Stimulated activated CD4-positive, alpha-beta T cell treated with anti-CD3 and anti-CD28 coated beads, Interleukin-4, amount 100 ng/mL, for 24 hours (primary cell): ENCODE measurements around the gene LRP2BP.
"Not testable (repeated sequence)": the region's sequence is repeated elsewhere in the genome, so short reads cannot be mapped to it uniquely, and the experiment has no call there.

Experiments used
- DNase-seq: peaks from one replicate; pipeline ENCODE4 v3.0.0-alpha.2; 2020

The LRP2BP gene

DNA sequence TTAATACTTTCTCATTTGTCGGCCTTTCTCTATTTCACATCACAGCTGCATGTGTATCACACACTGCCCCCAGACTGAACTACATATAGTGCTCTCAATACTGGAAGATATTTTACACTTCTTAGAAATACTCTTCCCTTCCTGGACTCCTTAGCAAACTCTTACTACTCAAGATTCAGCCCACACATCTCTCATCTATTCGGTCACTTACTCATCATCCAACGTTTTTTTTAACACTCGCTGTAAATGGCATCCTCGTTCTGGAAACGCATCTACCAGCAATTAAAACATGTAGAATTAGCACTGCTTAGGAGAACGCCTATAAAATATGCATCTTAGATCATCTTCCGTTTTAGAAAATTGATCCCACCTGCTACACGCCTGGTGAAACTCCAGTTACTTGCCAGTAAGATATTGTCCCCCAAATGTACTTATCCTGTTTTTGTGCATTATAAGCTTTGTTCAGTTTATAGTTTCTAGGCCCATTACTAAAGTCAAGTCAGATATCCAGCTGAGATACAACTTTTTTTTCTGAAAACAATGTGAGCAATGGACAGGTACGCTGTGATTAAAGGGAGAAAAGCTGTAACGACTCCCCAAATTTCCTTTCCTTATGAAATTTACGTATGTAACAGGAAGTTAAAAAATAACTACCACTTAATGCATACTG lies 1.0 kb downstream of the LRP2BP start:
- DNase-seq, result peak; percentile 9

DNA sequence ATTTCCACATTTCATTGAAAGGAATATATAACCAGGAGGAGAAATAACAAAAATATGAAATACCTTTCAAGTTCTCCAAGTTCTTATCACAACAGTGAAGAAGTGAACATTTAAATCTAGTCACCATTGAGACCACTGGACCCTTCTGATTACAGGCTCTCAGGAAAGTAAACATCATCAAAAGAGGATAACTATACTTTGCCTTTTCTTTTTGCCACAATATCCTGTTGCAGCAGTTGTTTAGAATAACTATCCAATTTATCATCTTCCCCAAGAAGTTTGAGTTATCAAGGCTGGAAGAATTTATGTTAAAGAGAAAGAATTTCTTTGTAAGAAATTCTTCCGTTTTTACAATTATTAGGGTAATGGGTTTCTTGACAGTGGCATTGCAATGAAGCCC lies 3.6 kb downstream of the LRP2BP start:
- DNase-seq, result no peak

DNA sequence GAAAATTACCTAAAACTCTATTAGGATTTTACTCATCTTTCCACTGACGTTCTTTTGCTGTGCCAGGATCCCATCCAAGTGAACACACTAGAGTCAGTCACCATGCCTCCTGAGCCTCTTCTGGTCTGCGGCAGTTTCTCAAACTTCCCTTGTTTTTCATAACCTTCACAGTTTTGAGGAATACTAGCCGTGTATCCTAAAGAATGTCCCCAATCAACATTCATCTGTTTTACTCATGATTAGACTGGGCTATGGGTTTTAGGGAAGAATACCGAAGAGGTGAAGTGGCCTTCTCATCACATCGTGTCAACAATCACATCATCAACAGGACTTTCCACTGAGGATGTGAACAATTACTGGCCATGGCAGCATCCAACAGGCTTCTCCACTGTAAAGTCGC lies 4.8 kb downstream of the LRP2BP start:
- DNase-seq, result no peak

DNA sequence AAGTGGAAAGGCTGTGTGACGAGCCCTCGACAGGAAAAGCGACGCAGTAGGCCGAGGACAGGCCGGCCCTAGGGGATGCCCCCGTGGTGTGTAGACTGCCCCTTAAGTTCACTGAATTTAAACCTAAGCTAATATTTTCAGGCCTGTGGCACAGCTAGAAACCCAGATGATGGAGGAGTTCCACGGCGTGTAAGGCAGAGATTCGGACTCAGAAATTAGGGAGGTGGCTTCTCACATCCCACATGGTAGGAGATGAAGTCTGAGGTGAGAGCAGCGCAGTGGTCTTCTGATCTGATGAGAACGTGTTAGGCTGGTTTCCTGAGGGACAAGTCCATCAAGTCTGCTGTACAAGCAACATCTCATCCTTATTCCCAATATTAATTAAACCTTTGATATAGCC lies 7.8 kb downstream of the LRP2BP start:
- DNase-seq, result no peak

DNA sequence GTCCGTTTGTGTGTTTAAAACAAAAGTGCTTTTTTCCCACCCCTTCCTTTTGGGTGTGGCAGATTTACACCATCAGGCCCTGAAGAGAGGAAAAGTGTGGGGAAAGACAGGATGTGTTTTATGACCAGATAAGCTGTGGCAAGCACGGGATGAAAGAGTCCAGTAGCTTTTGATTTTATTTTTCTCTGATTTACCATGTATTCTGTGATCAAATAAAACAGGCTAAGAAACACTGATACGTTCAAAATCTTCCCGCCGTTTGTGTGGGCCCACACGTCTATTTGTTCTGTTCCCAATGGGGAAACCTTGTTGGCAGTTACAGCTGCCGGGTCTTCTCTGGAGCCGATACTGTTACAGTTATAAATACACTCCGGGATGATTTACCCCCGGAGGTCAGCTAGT lies 10.8 kb downstream of the LRP2BP start:
- no peak for DNase-seq

DNA sequence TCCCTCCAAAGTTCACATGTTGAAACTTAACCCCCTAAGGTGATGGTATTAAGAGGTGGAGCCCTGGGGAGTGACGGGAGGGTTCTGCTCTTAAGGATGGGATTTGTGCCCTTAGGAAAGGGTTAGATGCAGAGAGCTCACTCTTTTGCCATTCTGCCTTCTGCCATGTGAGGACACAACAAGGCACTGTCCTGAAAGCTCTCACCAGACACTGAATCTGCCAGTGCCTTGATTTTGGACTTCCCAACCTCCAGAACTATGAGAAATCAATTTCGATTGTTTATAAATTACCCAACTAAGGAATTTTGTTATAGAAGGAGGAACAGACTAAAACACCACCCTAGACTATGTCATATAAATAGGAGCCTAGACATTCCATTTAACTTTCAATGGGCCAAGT lies 11.7 kb downstream of the LRP2BP start:
- no peak for DNase-seq

DNA sequence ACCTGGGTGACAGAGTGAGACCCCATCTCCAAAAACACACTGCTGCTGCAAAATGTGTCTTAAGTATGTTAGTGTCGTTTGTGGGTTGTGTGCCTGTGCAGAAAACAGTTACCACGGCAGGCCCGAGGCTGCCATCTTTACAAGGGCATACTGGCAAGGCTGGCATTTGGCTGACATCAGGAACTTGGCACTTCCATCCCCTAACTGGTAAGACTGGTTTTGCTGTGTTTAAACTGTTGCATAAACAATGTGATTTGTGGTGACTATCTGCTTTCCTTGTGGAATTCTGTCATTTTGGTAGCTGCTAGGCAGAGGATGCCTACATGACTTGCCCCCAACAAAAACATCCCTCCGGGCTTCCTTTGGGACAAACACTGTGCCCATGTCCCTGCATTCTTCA lies 12.3 kb downstream of the LRP2BP start:
- no peak for DNase-seq

DNA sequence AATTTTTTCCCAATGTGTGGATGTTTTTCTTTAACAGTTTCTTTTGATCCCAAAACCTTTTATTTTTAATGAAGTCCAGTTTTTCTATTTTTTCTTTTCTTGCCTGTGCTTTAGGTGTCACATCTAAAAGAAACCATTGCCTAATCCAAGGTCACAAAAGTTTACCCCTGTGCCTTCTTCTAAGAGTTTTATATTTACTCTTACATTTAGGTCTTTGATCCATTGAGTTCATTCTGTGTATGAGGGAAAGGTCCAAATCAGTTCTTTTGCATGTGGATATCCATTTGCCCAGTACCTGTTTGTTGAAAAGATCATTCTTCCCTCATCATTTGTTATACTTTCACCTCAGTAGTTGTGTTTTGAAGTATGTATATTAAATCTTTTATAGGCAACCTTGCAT lies 13.0 kb downstream of the LRP2BP start:
- no peak for DNase-seq

DNA sequence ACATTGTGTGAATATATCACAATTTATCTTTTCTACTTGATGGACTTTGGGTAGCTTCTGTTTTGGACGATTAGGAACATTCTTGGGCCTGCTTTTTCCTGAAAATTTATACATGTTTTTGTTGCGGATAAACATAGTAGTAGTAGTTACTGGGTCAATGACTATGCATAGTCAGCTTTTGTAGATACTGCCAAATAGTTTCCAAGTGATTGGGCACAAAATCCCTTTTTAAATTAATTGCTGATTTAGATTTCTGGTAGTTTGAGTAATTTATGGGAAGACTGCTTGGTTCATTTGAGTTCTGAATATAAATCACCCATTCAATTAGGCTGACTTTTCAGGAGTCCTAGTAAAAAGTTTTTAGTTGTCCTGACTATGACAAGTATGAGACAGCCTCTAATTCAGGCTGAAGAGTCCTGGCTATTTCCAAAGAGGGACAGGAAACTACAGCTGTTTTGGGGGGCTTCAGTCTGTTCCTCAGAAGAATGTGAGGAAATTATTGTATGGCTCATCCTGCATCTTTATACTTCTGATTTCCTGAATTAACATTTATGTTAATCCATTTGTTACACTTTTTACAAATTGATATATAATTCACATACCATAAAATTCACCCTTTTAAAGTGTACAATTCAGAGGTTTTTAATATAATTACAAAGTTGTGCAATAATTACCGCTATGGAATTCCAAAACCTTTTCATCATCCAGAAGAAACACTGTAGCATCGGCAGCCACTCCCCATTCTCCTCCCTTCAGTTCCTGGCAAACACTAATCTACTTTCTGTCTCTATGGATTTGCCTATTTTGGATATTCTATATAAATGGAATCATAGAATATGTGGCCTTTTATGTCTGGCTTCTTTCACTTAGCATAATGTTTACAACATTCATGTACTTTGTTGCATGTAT lies 14.2 kb downstream of the LRP2BP start:
- DNase-seq, result no peak

DNA sequence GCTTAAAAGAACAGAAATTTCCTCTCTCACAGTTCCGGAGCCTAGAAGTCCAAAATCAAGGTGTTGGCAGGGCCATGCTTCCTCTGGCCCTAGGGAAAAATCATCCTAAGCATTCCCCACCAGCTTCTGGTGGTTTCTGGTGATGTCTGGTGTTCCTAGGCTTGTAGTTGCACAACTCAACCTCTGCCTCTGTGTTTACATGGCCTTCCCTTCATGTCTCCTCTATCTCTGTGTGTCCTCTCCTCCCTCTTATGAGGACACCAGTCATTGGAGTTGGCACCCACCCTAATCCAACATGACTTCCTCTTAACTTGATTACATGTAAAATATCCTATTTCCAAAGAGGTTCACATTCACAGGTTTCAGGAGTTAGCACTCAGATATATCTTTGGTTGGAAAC lies 15.4 kb downstream of the LRP2BP start:
- DNase-seq, result no peak

DNA sequence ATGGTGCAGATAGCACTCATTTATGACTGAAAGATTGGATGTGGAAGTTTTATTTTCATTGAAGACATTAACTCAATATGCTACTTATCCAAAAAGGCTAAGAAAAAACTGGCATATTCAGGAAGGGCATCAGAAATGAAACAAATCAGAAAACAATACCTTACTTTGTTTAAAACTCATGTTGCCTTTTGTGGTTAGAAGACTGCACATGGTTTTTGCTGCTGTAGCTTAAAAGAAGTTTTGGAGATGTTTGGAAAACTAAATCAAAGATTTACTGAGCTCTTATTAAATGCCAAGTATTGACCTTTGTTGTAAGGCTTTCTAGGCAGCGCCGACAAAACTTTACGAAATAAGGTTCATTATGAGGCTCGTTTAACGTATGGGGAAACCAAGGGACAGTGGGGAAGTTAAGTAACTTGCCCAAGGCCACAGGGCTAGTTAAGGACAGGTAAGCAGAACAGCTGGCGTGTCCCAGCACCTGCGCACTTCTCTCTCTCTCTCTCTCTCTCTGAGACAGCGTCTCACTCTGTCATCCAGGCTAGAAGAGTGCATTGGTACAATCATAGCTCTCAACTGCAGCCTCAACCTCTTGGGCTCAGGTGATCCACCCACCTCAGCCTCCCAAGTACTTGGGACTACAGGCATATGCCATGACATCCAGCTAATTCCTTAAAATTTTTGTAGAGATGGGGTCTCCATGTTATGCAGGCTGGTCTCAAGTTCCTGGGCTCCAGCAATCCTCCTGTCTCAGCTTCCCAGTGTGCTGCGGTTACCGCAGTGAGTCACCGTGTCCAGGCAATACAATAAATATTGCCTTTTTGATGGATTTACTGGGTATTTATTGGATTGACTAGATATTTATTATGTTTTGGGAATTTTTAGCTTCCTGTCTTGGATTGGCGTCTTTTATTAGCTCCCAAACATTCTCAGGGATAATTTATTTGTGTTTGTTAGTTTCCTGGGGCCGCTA lies 16.1 kb downstream of the LRP2BP start:
- DNase-seq, result no peak

DNA sequence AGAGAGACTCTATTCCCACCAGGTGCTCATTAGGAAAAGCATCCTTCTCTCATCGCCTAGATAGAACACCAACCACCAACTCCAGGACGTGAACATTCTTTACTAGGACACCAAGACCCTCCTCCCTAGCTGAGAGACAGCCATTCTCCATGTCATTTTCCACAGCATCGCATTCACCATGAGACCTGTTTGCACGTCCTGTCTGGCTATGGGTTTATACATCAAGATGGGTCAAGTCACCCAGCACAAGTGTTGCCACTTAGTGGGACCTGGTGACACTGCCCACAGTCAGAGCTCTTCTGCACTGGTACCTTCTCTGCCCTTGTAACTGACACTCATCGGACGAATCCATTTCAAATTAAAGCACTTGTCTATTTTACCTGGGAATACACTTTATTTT lies 17.5 kb downstream of the LRP2BP start:
- DNase-seq, result no peak

DNA sequence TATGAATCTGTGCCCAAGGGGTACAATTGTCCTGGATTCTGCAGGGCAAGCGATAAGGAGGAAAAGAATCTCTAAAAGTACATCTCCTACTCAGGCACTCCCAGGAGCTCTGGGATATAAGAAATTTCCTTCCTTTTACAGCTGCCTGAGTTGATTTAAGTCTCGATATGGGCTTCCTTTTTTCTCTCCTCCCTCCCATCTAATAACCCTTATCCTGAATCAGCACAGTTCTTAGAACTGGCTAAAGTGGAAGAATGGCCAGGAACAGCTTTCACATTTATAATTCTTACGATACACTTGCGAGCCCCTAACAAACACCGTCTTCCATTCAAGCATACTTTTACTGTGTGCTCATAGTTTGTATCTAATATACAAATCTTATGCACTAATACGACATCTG lies 21.2 kb downstream of the LRP2BP start:
- no peak for DNase-seq

DNA sequence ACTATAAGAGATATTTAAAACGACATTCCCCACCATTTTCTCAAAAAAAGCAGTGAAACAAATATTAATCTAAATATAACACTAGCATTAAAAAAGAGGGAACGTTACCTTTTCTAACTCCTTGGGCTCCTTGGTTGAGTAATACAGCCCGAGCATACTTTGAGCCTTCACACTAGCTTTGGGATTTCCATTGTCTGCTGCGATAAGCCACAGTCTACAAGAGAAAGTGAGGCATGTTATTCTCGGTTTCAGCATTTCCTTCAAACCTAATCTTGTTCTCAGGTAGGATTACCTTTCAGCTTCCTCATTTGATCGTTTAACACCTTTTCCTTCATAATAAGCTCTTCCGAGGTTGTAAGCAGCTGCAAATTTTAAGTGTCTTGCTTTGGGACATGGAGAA lies 21.7 kb downstream of the LRP2BP start:
- DNase-seq, result no peak

DNA sequence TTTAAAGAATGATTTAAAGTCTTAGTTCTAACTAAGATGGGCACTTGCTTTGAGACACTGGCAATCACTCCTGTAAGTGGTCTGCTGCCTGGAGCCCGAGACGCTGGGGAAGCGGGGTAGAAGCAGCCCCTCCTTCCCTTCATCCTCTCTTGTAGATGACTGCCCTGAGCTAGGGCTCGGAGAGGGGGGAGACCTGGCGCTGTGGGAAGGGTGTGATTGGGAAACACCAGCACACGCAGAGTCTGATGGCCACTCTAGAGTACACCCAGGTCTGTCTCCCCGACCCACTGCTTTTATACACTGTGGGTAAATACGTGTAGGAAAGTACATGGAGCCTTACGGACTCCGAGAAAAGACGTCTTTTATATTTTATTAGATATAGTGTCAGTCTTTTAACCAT lies 24.0 kb downstream of the LRP2BP start:
- DNase-seq, result no peak

DNA sequence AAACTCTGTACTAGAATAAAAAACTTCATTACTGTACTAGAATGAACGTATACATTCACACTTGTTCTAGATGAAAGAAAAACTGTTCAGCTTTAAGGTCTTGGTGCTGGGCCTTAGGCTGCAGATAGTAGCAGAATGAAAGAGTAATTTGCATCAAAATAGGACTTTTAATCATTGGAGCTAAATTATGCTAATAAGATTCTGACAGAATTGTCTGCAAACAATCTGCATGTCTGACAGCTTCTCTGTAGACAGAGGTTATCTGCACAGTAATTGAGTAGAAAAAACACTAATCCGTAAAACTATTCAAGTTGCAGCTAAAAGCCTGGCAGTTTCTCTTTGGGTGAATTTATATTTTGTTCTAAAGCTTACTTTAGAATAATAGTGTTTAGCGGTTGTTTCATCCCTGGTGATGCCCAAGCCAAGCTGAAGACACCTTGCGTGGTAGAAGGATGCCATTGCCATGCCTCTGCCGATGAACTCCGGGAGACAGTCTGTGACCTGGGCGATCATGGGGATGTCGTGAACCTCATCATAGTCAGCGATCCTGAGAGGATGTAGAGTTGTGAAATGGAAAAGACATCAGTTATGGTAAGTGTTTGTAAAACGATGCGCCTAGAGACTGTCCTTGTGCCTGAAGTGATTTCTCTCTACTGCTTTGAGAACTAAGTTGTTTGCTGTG lies 25.3 kb downstream of the LRP2BP start:
- DNase-seq, result no peak

DNA sequence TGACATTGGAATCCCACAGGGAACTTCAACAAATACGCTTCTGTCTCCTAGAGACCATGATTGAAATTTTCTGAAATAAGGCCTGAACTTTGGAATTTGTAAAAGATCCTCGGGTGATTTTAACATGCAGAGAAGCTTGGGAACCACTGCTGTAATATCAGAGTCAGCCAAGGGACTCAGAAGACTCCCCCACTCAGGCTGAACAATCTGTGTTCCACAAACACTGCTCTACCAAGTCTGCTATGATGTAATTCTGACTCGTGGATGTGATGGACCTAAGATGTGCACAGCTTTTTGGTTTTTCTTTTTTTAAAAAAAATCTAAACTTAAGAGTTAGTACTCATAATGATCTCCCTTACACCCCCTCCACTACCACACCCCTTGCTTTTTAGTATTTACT lies 26.0 kb downstream of the LRP2BP start:
- no peak for DNase-seq

DNA sequence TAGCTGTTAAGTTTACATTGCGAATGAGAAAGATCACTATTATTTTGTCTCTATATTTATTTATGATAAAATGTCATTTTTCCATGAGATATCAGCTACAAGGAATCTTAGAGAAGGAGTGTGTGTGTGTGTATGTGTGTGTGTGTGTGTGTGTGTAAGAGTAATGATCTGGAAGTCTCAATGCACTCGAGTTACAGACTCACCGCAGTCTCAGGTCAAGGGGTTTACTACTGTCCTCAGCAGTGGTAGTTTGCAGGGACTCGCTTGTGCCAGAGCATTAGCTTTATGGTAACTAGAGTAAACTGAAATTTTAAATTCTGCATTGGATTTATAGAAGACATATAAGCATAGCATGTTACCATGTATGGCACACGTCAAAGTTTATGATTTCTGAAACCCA lies 30.8 kb downstream of the LRP2BP start:
- no peak for DNase-seq

DNA sequence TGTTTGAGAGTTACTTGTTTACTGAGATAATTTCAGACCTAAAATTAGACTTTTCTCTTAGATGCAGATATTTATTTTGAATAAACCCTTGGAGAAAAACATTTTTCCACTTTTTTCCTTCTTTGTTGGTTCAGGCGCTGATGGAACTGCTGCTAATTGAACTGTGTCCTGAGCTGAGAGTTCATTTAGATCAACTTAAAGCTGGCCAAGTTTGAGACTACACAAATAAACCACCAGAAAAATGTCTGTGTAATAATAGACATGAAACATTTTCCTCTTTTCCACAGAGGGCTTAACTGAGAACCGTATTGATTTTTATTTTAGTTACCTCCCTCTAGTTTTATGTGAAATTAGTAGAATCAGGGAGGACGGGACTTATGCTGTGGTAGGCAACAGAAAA lies 32.5 kb downstream of the LRP2BP start:
- no peak for DNase-seq

DNA sequence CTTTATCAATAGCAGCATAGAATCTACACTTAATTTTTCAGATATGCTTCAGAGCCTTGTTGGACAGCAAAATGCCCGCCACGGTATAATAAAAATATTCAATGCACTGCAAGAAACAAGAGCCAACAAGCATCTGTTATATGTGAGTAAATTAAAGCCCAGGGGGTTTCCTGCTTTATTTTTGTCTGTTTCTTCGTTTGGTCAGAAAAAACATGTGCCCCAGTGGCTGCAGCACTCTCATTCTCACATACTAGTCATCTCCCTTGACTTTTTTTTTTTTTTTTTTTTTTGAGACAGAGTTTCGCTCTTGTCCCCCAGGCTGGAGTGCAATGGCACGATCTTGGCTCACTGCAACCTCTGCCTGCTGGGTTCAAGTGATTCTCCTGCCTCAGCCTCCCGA lies 33.2 kb downstream of the LRP2BP start:
- DNase-seq, result not testable (repeated sequence)

DNA sequence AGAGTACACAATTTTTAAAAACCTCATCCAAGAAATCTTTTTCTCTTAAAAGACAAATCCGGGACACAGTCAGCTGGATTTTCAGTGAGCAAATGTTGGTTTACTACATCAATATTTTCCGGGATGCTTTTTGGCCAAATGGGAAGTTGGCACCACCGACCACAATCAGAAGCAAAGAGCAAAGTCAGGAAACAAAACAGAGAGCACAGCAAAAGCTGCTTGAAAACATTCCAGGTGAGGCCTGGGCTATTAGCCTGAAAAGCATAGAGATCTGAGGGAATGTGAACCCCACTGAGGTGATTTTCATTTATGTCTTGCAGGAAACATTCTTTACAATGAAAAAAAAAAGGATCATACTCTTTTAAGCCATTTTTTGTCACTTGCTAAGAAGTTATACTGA lies 33.9 kb downstream of the LRP2BP start:
- DNase-seq, result no peak

DNA sequence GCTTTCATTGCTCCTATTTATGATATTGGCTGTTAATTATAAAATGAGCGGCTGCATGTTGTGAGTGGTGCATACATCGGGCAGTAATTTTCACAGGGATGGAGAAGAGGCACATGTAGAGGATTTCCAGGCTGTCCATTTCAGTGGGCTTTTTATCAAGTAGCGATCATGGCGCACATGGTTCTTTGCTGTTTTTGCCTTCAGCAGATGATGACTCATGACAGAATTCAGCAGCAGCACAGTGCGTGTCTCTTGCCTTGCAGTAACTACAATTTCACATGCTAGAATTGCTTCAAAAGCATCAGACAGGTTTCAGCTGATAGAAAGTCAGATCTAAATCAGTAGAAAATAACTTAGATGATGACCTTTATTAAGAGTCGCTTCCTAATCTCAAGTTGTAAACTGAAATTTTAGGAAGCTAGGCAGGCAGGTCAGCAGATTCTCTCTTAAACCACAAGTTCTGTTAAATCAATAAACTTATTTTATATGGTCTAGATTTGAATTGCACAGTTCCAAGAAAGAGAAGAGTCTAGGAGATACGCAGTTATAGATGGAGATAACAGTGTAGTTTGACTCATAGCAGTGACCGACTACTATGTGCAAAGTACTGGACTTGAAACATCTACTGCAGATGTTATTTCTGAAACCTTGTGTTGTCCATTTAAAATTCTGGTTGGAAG lies 35.8 kb downstream of the LRP2BP start:
- DNase-seq, result no peak
